Measurements from ENCODE around the gene CNKSR1. TPM values are rescaled to one million over a fixed set of nuclear protein-coding genes. Genes with fewer than 3 reads are reported as not detected.

The CNKSR1 gene
- total RNA-seq, 4 donors from 2014 or later = 0.29 to 13.3 (median 7.2) TPM

- H3K36me3 ChIP-seq = no peaks in the 10 kb centered on the region
These were observed 7.6 kb downstream of the CNKSR1 start for GRCh38 chr1:26184883-26185282.

GRCh38 chr1:26187882-26188281, 10.6 kb downstream of the CNKSR1 start:
- intact Hi-C loops (cut with DNase I; ENCODE audit: low total_unique reads) = no loop called here
- H3K36me3 ChIP-seq = no peaks in the 10 kb centered on the region

More at GRCh38 chr1:26184883-26185282, 7.6 kb downstream of the CNKSR1 start:
- no peak overlapping the region for H3K27ac ChIP-seq
- H3K4me3 ChIP-seq = no peak overlapping the region
- H3K27me3 ChIP-seq = no peaks in the 10 kb centered on the region
- TF ChIP-seq POLR2A (IDR thresholded peaks at IDR 0.05) (no peak), CTCF (IDR thresholded peaks at IDR 0.05) (no peak)
- H3K4me1 ChIP-seq = no peaks in the 10 kb centered on the region
- no peak for DNase-seq
- no peaks in the 10 kb centered on the region for H3K9me3 ChIP-seq
- intact Hi-C loops (cut with DNase I; ENCODE audit: low total_unique reads) = no loop called here

GRCh38 chr1:26188477-26188876, 11.2 kb downstream of the CNKSR1 start:
- TF ChIP-seq POLR2A (IDR thresholded peaks at IDR 0.05) (no peak), CTCF (IDR thresholded peaks at IDR 0.05) (no peak)
- Histone ChIP-seq H3K27ac (no peak overlapping the region), H3K4me3 (no peak overlapping the region), H3K36me3 (no peaks in the 10 kb centered on the region), H3K9me3 (no peaks in the 10 kb centered on the region), H3K4me1 (no peaks in the 10 kb centered on the region), H3K27me3 (no peaks in the 10 kb centered on the region)
- intact Hi-C loops (cut with DNase I; ENCODE audit: low total_unique reads) = no loop called here
- DNase-seq = no peak

More at GRCh38 chr1:26187882-26188281, 10.6 kb downstream of the CNKSR1 start:
- no peak for TF ChIP-seq POLR2A (IDR thresholded peaks at IDR 0.05)
- no peak for TF ChIP-seq CTCF (IDR thresholded peaks at IDR 0.05)
- Histone ChIP-seq H3K27ac (no peak overlapping the region), H3K4me3 (no peak overlapping the region), H3K27me3 (no peaks in the 10 kb centered on the region), H3K4me1 (no peaks in the 10 kb centered on the region), H3K9me3 (no peaks in the 10 kb centered on the region)
- DNase-seq = no peak

- no peak for TF ChIP-seq CTCF (IDR thresholded peaks at IDR 0.05)
- TF ChIP-seq POLR2A (IDR thresholded peaks at IDR 0.05) = no peak
These were observed 12.0 kb downstream of the CNKSR1 start for GRCh38 chr1:26189331-26189730.

GRCh38 chr1:26189751-26190275, 12.5 kb downstream of the CNKSR1 start:
- Histone ChIP-seq H3K27me3 (no peaks in the 10 kb centered on the region), H3K36me3 (no peaks in the 10 kb centered on the region), H3K27ac (no peak overlapping the region), H3K4me1 (no peaks in the 10 kb centered on the region), H3K4me3 (no peak overlapping the region), H3K9me3 (no peaks in the 10 kb centered on the region)
- intact Hi-C loops (cut with DNase I; ENCODE audit: low total_unique reads) = no loop called here
- no peak for TF ChIP-seq POLR2A (IDR thresholded peaks at IDR 0.05)
- TF ChIP-seq CTCF (IDR thresholded peaks at IDR 0.05) = no peak
- no peak for DNase-seq

More at GRCh38 chr1:26189331-26189730, 12.0 kb downstream of the CNKSR1 start:
- no peak overlapping the region for H3K4me3 ChIP-seq
- no peaks in the 10 kb centered on the region for H3K9me3 ChIP-seq
- H3K36me3 ChIP-seq = no peaks in the 10 kb centered on the region
- H3K27ac ChIP-seq = no peak overlapping the region
- intact Hi-C loops (cut with DNase I; ENCODE audit: low total_unique reads) = no loop called here
- no peaks in the 10 kb centered on the region for H3K4me1 ChIP-seq
- no peaks in the 10 kb centered on the region for H3K27me3 ChIP-seq
- no peak for DNase-seq

All from uterus (tissue), 4 donors.